GM18870 (cell line): ENCODE measurements around the gene PTGER3.
A peak's percentile ranks its signal among the peaks of the same experiment; 100 is the strongest.

Experiments
- ATAC-seq: cut with Tn5 transposase; IDR thresholded peaks from one replicate; pipeline ENCODE4 v1.9.1; 2021; ENCODE audit warnings: moderate library complexity; ENCODE audit not compliant: unreplicated experiment

Gene PTGER3

GRCh38 chr1:71053146-71053545, 5.5 kb upstream of the PTGER3 start:
- no peak for ATAC-seq

GRCh38 chr1:71049951-71050598, 2.5 kb upstream of the PTGER3 start:
- ATAC-seq = peak; percentile 80

- no peak for ATAC-seq
Measured at GRCh38 chr1:71046891-71047634, 553 bp downstream of the PTGER3 start.

GRCh38 chr1:71045463-71046028, 2.1 kb downstream of the PTGER3 start:
- no peak for ATAC-seq

- ATAC-seq = no peak
Measured at GRCh38 chr1:71044833-71045232, 2.8 kb downstream of the PTGER3 start.

GRCh38 chr1:71043065-71043464, 4.6 kb downstream of the PTGER3 start:
- ATAC-seq = no peak

- no peak for ATAC-seq
Measured at GRCh38 chr1:71041806-71042205, 5.8 kb downstream of the PTGER3 start.

- no peak for ATAC-seq
Measured at GRCh38 chr1:71039661-71040262, 7.9 kb downstream of the PTGER3 start.

GRCh38 chr1:71038942-71039341, 8.7 kb downstream of the PTGER3 start:
- ATAC-seq = no peak

- no peak for ATAC-seq
Measured at GRCh38 chr1:71037829-71038620, 9.6 kb downstream of the PTGER3 start.

- no peak for ATAC-seq
Measured at GRCh38 chr1:71037066-71037465, 10.6 kb downstream of the PTGER3 start.

GRCh38 chr1:71033136-71033535, 14.5 kb downstream of the PTGER3 start:
- no peak for ATAC-seq

- ATAC-seq = no peak
Measured at GRCh38 chr1:71031426-71031825, 16.2 kb downstream of the PTGER3 start.

- no peak for ATAC-seq
Measured at GRCh38 chr1:71030026-71030425, 17.6 kb downstream of the PTGER3 start.

- no peak for ATAC-seq
Measured at GRCh38 chr1:71028981-71029380, 18.6 kb downstream of the PTGER3 start.

GRCh38 chr1:71027991-71028390, 19.6 kb downstream of the PTGER3 start:
- no peak for ATAC-seq

- no peak for ATAC-seq
Measured at GRCh38 chr1:71026093-71026492, 21.5 kb downstream of the PTGER3 start.

GRCh38 chr1:71023515-71023914, 24.1 kb downstream of the PTGER3 start:
- ATAC-seq = no peak

- no peak for ATAC-seq
Measured at GRCh38 chr1:71019233-71019969, 28.2 kb downstream of the PTGER3 start.

- no peak for ATAC-seq
Measured at GRCh38 chr1:71018791-71019190, 28.8 kb downstream of the PTGER3 start.
